H1 (cell line): ENCODE results near the gene DEDD2.

Experiments used
- BRCA1 ChIP-seq: IDR thresholded peaks from 2 replicates; pipeline ENCODE4 v1.6.1; 2012; ENCODE audit warnings: low read depth, low read length, improper control_type of control experiment
- EGR1 ChIP-seq: IDR thresholded peaks from 2 replicates; pipeline ENCODE4 v1.6.1; 2011; ENCODE audit warnings: low read depth, low read length, borderline replicate concordance
- KDM1A ChIP-seq: fragments of 200-600, 300-600 bp; sonication (generic); IDR thresholded peaks from 2 replicates; pipeline ENCODE4 v1.7.1; 2016; ENCODE audit warnings: mild to moderate bottlenecking, low read length, borderline replicate concordance
- POLR2A ChIP-seq, 2 experiments: IDR thresholded peaks; 1 replicate in 1 of 2; 2 replicates in 1 of 2; pipeline ENCODE4 v1.6.1; 2011; ENCODE audit warnings: low read depth in 2 of 2, low read length in 2 of 2, mild to moderate bottlenecking in 2 of 2; ENCODE audit errors: control extremely low read depth in 1 of 2
- POLR2AphosphoS5 ChIP-seq: IDR thresholded peaks from 2 replicates; pipeline ENCODE4 v1.6.1; 2011; ENCODE audit warnings: low read depth, low read length
- SIN3A ChIP-seq, 2 experiments: IDR thresholded peaks in 1 of 2; conservative IDR thresholded peaks in 1 of 2; 2 replicates each; pipeline ENCODE4 v1.6.1; 2011 to 2012; ENCODE audit warnings: low read length in 2 of 2, improper control_type of control experiment in 1 of 2, low read depth in 1 of 2, mild to moderate bottlenecking in 1 of 2
- SP2 ChIP-seq: IDR thresholded peaks from 2 replicates; pipeline ENCODE4 v1.6.1; 2012; ENCODE audit warnings: mild to moderate bottlenecking, low read length, inconsistent platforms
- TAF1 ChIP-seq: IDR thresholded peaks from 2 replicates; pipeline ENCODE4 v1.6.1; 2011; ENCODE audit warnings: mild to moderate bottlenecking, low read depth, low read length
- TCF12 ChIP-seq: IDR thresholded peaks from 2 replicates; pipeline ENCODE4 v1.6.1; 2011; ENCODE audit warnings: low read depth, mild to moderate bottlenecking, low read length
- TF ChIP-seq, protein P1 (sequence below), 3 experiments: IDR thresholded peaks; 1 replicate in 2 of 3; 2 replicates in 1 of 3; pipeline versions ENCODE4 v1.5.1 to v1.6.1; 2011; ENCODE audit warnings: low read length in 3 of 3, mild to moderate bottlenecking in 3 of 3, inconsistent platforms in 2 of 3, low read depth in 1 of 3, moderate library complexity in 1 of 3; ENCODE audit not compliant: insufficient read depth in 1 of 3; ENCODE audit errors: control extremely low read depth in 1 of 3
- TF ChIP-seq, protein P2 (sequence below): IDR thresholded peaks from 2 replicates; pipeline ENCODE4 v1.6.1; 2011; ENCODE audit warnings: low read length, improper control_type of control experiment

DNA sequence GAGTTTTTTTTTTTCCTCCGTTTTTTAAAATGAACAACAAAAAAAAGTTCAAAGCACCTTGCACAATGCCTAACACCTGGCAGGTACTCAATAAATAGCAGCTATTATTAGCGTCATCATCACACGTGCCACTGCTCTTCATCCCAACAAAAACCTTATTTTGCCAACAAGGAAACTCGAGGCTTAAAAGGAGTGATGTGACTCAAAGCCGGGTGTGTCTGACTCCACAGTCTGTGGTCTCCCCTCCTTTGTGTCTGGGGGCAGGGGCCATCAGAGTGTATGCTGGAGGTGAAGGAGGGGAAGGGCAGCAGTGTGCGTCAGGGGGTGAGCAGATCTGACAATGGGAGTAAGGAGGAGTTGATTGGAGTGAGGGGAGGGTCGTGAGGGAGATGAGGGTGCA lies 51.2 kb downstream of the DEDD2 start:
- TF ChIP-seq, protein P1, sequence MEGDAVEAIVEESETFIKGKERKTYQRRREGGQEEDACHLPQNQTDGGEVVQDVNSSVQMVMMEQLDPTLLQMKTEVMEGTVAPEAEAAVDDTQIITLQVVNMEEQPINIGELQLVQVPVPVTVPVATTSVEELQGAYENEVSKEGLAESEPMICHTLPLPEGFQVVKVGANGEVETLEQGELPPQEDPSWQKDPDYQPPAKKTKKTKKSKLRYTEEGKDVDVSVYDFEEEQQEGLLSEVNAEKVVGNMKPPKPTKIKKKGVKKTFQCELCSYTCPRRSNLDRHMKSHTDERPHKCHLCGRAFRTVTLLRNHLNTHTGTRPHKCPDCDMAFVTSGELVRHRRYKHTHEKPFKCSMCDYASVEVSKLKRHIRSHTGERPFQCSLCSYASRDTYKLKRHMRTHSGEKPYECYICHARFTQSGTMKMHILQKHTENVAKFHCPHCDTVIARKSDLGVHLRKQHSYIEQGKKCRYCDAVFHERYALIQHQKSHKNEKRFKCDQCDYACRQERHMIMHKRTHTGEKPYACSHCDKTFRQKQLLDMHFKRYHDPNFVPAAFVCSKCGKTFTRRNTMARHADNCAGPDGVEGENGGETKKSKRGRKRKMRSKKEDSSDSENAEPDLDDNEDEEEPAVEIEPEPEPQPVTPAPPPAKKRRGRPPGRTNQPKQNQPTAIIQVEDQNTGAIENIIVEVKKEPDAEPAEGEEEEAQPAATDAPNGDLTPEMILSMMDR (IDR thresholded peaks at IDR 0.05; ENCODE audit: control extremely low read depth in 1 of 3, insufficient read depth in 1 of 3, low read depth in 1 of 3, low read length in 3 of 3): no peak
- TF ChIP-seq SIN3A (conservative IDR thresholded peaks at IDR 0.05 in 1 of 2, IDR thresholded peaks at IDR 0.05 in 1 of 2; ENCODE audit: low read depth in 1 of 2, low read length in 2 of 2) (no peak), BRCA1 (no peak), POLR2AphosphoS5 (no peak), POLR2A (IDR thresholded peaks at IDR 0.05; ENCODE audit: control extremely low read depth in 1 of 2, low read depth in 2 of 2, low read length in 2 of 2) (no peak), KDM1A (no peak), EGR1 (no peak), SP2 (no peak), TAF1 (no peak), TCF12 (no peak)
- TF ChIP-seq, protein P2, sequence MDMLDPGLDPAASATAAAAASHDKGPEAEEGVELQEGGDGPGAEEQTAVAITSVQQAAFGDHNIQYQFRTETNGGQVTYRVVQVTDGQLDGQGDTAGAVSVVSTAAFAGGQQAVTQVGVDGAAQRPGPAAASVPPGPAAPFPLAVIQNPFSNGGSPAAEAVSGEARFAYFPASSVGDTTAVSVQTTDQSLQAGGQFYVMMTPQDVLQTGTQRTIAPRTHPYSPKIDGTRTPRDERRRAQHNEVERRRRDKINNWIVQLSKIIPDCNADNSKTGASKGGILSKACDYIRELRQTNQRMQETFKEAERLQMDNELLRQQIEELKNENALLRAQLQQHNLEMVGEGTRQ: no peak
